HG03139 (cell line): ENCODE results near the gene NDRG4.

ENCODE experiments used
- ATAC-seq: cut with Tn5 transposase; IDR thresholded peaks from one replicate; pipeline ENCODE4 v1.9.1; 2021; ENCODE audit not compliant: unreplicated experiment

NDRG4 gene

DNA sequence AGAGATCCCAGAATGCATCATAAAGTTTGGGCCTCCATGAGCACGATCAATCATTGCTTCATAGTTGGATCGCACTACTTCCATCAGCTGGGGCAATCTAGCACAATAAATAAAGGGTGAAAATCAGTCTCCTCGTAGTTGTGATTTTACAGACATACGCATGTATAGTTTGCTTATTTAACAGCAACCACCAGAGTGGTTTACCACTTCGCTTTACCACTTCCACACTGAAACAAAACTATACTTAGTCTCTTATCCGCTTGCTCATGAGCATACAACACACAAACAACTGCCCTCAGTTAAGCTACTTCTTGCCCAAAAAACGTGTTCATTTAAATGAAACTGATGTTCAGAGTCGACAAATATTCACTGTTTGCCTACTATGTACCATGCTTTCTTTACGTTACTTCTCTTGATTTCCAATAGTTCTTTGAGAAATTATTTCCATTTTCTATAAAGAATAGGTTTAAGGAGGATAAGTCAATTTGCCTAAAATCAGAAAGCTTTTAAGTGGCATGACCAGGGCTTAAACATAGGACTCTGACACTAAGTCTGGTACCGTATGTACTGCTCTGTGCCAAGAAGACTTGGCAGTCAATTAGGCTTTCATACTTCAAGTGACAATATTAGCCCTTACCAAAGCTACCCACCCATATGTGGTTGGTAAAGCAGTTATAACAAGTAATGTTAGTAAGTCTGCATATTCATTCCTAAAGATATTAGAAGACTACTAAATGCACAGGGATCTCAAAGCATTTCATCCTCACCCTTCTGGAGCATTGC is 37.4 kb downstream of the NDRG4 start:
- no peak for ATAC-seq

GRCh38 chr16:58541711-58542110 is 41.8 kb downstream of the NDRG4 start:
- ATAC-seq = no peak

DNA sequence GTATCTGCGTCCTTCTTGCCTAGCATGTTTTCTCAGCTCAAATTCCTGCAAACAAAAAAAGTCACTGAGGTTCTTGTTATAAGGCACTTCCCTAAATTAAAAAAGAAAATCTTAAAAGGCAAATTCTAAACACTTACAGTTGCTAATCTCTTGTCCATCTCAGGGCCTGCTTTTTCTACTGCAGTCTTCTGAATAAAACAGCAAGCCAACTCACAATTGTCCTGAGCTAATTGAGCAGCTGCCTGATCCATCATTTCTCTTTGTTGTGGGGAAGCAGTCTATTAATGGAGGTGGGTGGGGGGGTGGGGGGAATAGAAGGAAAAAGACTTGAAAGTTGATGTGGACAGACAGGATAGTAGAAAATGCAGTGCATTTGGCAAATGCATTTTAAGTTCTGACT is 42.3 kb downstream of the NDRG4 start:
- no peak for ATAC-seq

DNA sequence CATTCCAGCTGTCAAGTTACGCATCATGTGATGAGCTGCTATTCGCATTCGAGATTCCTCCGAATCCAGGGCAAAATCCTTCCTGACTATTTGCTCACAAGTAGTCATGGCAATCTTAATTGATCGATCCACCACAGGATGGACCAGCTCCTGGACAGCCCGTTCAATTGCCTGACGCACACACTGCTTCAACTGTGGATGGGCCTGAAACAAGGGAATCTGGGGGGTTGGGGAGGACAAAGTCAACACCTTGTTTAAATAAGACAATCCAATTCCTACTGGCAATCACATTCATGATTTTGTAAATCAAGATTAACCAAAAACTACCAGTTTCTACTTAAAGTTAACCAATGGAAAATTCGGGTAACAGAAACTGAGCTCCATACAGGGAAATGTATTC is 43.7 kb downstream of the NDRG4 start:
- ATAC-seq = no peak

DNA sequence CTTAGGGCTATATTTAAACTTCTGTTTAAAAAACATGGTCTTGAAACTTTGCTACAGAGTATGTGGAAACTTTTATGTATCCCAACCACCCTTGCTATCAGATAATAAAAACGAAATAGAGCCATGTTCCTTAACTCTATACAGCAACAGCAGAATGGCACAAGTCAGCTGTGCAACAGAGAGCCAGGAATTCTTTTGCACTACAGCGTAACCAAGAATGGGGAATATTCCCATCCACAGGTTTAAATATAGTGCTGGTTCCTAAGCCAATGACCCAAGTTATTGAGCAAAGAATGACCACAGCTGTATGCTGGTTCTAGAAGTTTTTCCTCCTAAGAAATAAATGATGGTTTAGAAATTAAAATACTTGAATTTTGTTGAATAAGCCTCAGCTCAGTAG is 48.4 kb downstream of the NDRG4 start:
- ATAC-seq = no peak

DNA sequence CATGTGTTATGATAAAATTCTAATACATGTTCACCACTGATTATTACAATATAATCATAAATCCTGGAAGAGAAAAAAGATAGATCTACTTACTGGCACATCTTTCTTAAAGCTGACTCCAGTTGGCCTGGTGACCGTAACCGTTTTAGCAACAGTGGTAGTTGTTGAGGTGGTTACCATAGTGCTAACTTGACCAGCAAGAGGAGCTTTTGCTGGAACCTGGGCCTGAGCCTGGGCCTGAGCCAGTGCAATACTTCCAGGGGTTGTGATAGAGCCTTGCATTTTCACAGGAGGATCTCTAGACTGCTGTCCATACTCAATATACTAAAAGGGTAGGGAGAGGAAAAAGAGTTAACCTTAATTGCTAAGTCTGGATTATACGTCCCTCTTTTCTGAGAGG is 51.6 kb downstream of the NDRG4 start:
- no peak for ATAC-seq

DNA sequence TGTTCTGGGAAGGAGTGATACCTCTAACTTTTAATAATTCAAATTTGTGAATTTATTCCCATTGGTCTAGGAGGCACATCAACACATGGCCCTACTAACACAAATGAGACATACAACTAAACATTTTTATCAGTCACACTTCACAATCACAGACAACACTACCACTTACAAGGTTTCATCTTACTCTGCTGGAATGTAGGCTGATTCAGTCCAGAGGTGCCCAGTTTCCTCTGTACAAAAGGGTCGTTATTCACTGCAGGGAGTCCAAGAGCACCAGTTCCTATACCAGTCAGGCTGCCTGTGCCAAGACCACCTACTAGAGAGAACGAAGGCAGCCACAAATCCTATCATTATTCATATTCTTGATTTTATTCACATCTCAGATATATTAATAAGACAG is 56.7 kb downstream of the NDRG4 start:
- ATAC-seq = no peak
